Esophagus muscularis mucosa (tissue), 3 donors: Measurements from ENCODE around the gene CARMIL1.

ENCODE experiments used
- CTCF ChIP-seq, 3 experiments: fragments of 200-600 bp in 2 of 3; fragments of 450-650 bp in 1 of 3; sonication (generic) in 2 of 3; IDR thresholded peaks; one replicate each; pipeline ENCODE4 v1.5.1; 2017 to 2019; ENCODE audit warnings: antibody characterized with exemption in 3 of 3, mild to moderate bottlenecking in 2 of 3, moderate library complexity in 1 of 3
- POLR2A ChIP-seq: fragments of 450-650 bp; IDR thresholded peaks from one replicate; pipeline ENCODE4 v1.6.1; 2017; ENCODE audit warnings: antibody characterized with exemption, moderate library complexity, mild to moderate bottlenecking, low read depth

- no peak for TF ChIP-seq POLR2A
- no peak for TF ChIP-seq CTCF (IDR thresholded peaks at IDR 0.05)
Measured at GRCh38 chr6:25435416-25435985, 156.3 kb downstream of the CARMIL1 start.
